Vagina (tissue), 2 donors: ENCODE data around the gene FGF14. TPM values are rescaled to one million over a fixed set of nuclear protein-coding genes. Genes with fewer than 3 reads are reported as not detected.

Source experiments
- DNase-seq, 2 donors: peaks; one replicate each; pipeline ENCODE4 v3.0.0-alpha.2; 2017; ENCODE audit errors: extremely low spot score in 2 of 2
- H3K27ac ChIP-seq: fragments of 200-600 bp; sonication (generic); one replicate; pipeline ENCODE4 v1.5.1; 2019
- H3K27me3 ChIP-seq: fragments of 200-600 bp; sonication (generic); one replicate; pipeline ENCODE4 v1.5.1; 2019
- H3K36me3 ChIP-seq, 2 donors: fragments of 200-600 bp; sonication (generic); one replicate each; pipeline ENCODE4 v1.5.1; 2017 to 2019
- H3K4me1 ChIP-seq: fragments of 200-600 bp; sonication (generic); one replicate; pipeline ENCODE4 v1.5.1; 2019
- H3K4me3 ChIP-seq, 2 donors: fragments of 200-600 bp; sonication (generic); 1 replicate in 1 of 2; 2 replicates in 1 of 2; pipeline ENCODE4 v1.5.1; 2016 to 2019
- H3K9me3 ChIP-seq: fragments of 200-600 bp; sonication (generic); one replicate; pipeline ENCODE4 v1.5.1; 2019
- CTCF ChIP-seq, 3 experiments: fragments of 450-650 bp in 2 of 3; fragments of 200-600 bp in 1 of 3; sonication (generic) in 1 of 3; IDR thresholded peaks; one replicate each; pipeline ENCODE4 v1.5.1; 2017 to 2019; ENCODE audit warnings: antibody characterized with exemption in 3 of 3, mild to moderate bottlenecking in 2 of 3, moderate library complexity in 2 of 3
- POLR2A ChIP-seq, 2 donors: fragments of 450-650 bp; IDR thresholded peaks; one replicate each; pipeline ENCODE4 v1.6.1; 2017; ENCODE audit warnings: antibody characterized with exemption in 2 of 2, mild to moderate bottlenecking in 2 of 2, moderate library complexity in 2 of 2
- POLR2AphosphoS5 ChIP-seq, 2 donors: sonication (generic); formaldehyde crosslinking; IDR thresholded peaks; one replicate each; pipeline ENCODE4 v1.9.0; 2017; ENCODE audit warnings: antibody characterized with exemption in 2 of 2, mild to moderate bottlenecking in 2 of 2, low read depth in 1 of 2; ENCODE audit not compliant: insufficient read depth in 1 of 2
- intact Hi-C: fragments of 100-400 bp; cut with DNase I; formaldehyde crosslinking; loops from one replicate; pipeline ENCODE4 v1.15.1; 2023
- total RNA-seq: library from RNA; depleted of rRNA; stranded (reverse); fragments of >200 nt; gene quantifications from one replicate; pipeline ENCODE4 v1.2.3, GENCODE V29; 2016

FGF14 gene
- total RNA-seq, 1 donor from 2014 or later, result 3.4 TPM

- H3K4me3 ChIP-seq, result no peak overlapping the region
- DNase-seq, result no peak
- no peak overlapping the region for H3K27ac ChIP-seq
- H3K4me1 ChIP-seq, result no peaks in the 10 kb centered on the region
- no peaks in the 10 kb centered on the region for H3K9me3 ChIP-seq
- no peaks in the 10 kb centered on the region for H3K27me3 ChIP-seq
- no peaks in the 10 kb centered on the region for H3K36me3 ChIP-seq
- intact Hi-C loops, result loop anchor here (10.0 kb wide), 1 partner anchor 243 kb away; no protein-coding TSS in a partner anchor
- TF ChIP-seq POLR2A (IDR thresholded peaks at IDR 0.05) (no peak), CTCF (IDR thresholded peaks at IDR 0.05) (peak in 1 of 3 experiments; percentile 31)
Measured at GRCh38 chr13:101757446-101758039, 644.3 kb downstream of the FGF14 start.

GRCh38 chr13:101755228-101755887 is 646.5 kb downstream of the FGF14 start:
- no peak for DNase-seq
- Histone ChIP-seq H3K27me3 (no peaks in the 10 kb centered on the region), H3K27ac (no peak overlapping the region), H3K4me1 (no peaks in the 10 kb centered on the region), H3K4me3 (no peak overlapping the region), H3K9me3 (no peaks in the 10 kb centered on the region), H3K36me3 (no peaks in the 10 kb centered on the region)
- TF ChIP-seq CTCF (IDR thresholded peaks at IDR 0.05) (no peak), POLR2AphosphoS5 (IDR thresholded peaks at IDR 0.05; ENCODE audit: insufficient read depth in 1 of 2, low read depth in 1 of 2) (no peak), POLR2A (IDR thresholded peaks at IDR 0.05) (no peak)
- intact Hi-C loops, result loop anchor here (10.0 kb wide), 1 partner anchor 241 kb away; no protein-coding TSS in a partner anchor

GRCh38 chr13:101752432-101752831 is 649.4 kb downstream of the FGF14 start:
- Histone ChIP-seq H3K4me1 (no peaks in the 10 kb centered on the region), H3K27ac (no peak overlapping the region), H3K36me3 (no peaks in the 10 kb centered on the region), H3K27me3 (no peaks in the 10 kb centered on the region), H3K4me3 (no peak overlapping the region), H3K9me3 (no peaks in the 10 kb centered on the region)
- intact Hi-C loops, result loop anchor here (10.0 kb wide), 1 partner anchor 238 kb away; no protein-coding TSS in a partner anchor
- no peak for DNase-seq
- no peak for TF ChIP-seq POLR2A (IDR thresholded peaks at IDR 0.05)

- intact Hi-C loops, result loop anchor here (10.0 kb wide), 1 partner anchor 237 kb away; no protein-coding TSS in a partner anchor
- H3K27me3 ChIP-seq, result no peaks in the 10 kb centered on the region
- no peaks in the 10 kb centered on the region for H3K36me3 ChIP-seq
- H3K27ac ChIP-seq, result no peak overlapping the region
- no peak for TF ChIP-seq POLR2AphosphoS5 (IDR thresholded peaks at IDR 0.05; ENCODE audit: insufficient read depth in 1 of 2, low read depth in 1 of 2)
- TF ChIP-seq CTCF (IDR thresholded peaks at IDR 0.05), result no peak
- TF ChIP-seq POLR2A (IDR thresholded peaks at IDR 0.05), result no peak
- no peak for DNase-seq
- no peak overlapping the region for H3K4me3 ChIP-seq
- no peaks in the 10 kb centered on the region for H3K4me1 ChIP-seq
- no peaks in the 10 kb centered on the region for H3K9me3 ChIP-seq
Measured at GRCh38 chr13:101751488-101751887, 650.4 kb downstream of the FGF14 start.

GRCh38 chr13:101749584-101749983 is 652.3 kb downstream of the FGF14 start:
- no peaks in the 10 kb centered on the region for H3K9me3 ChIP-seq
- H3K36me3 ChIP-seq, result no peaks in the 10 kb centered on the region
- intact Hi-C loops, result no loop called here
- H3K27ac ChIP-seq, result no peak overlapping the region
- no peak overlapping the region for H3K4me3 ChIP-seq
- no peaks in the 10 kb centered on the region for H3K27me3 ChIP-seq
- TF ChIP-seq CTCF (IDR thresholded peaks at IDR 0.05) (no peak), POLR2AphosphoS5 (IDR thresholded peaks at IDR 0.05; ENCODE audit: insufficient read depth in 1 of 2, low read depth in 1 of 2) (no peak), POLR2A (IDR thresholded peaks at IDR 0.05) (no peak)
- H3K4me1 ChIP-seq, result no peaks in the 10 kb centered on the region
- DNase-seq, result no peak
